Ovary (tissue), 9 donors: ENCODE results near the gene MORC2. TPM values are rescaled to one million over a fixed set of nuclear protein-coding genes. Genes with fewer than 3 reads are reported as not detected.

Source experiments
- DNase-seq, 5 donors: peaks; one replicate each; pipeline ENCODE4 v3.0.0-alpha.2; 2019 to 2020
- H3K27ac ChIP-seq, 2 donors: fragments of 200-600 bp; one replicate each; pipeline versions ENCODE4 v1.5.1 to v1.8.0; 2019 to 2022
- H3K27me3 ChIP-seq: fragments of 200-600 bp; one replicate; pipeline ENCODE4 v1.8.0; 2022
- H3K36me3 ChIP-seq: fragments of 200-600 bp; sonication (generic); one replicate; pipeline ENCODE4 v1.5.1; 2019
- H3K4me1 ChIP-seq: one replicate; pipeline ENCODE4 v1.8.1; 2013; ENCODE audit warnings: mild to moderate bottlenecking, moderate library complexity; ENCODE audit not compliant: insufficient read depth
- H3K4me3 ChIP-seq: fragments of 200-600 bp; sonication (generic); one replicate; pipeline ENCODE4 v1.5.1; 2017
- H3K9me3 ChIP-seq, 2 donors: fragments of 200-600 bp in 1 of 2; sonication (generic) in 1 of 2; one replicate each; pipeline versions ENCODE4 v1.5.1 to v1.8.1; 2013 to 2019; ENCODE audit warnings: mild to moderate bottlenecking in 1 of 2, moderate library complexity in 1 of 2
- CTCF ChIP-seq, 3 donors: fragments of 450-650 bp in 2 of 3; fragments of 200-600 bp in 1 of 3; IDR thresholded peaks; one replicate each; pipeline versions ENCODE4 v1.5.1 to v1.8.0; 2016 to 2022; ENCODE audit warnings: antibody characterized with exemption in 3 of 3, mild to moderate bottlenecking in 1 of 3
- EP300 ChIP-seq: sonication (generic); formaldehyde crosslinking; IDR thresholded peaks from one replicate; pipeline ENCODE4 v1.6.1; 2017; ENCODE audit warnings: antibody characterized with exemption
- POLR2A ChIP-seq: fragments of 450-650 bp; IDR thresholded peaks from one replicate; pipeline ENCODE4 v1.6.1; 2017; ENCODE audit warnings: antibody characterized with exemption, mild to moderate bottlenecking, moderate library complexity
- WGBS, 3 donors: extraction: QIAGEN DNeasy Blood & Tissue Kit in 1 of 3; methylation state at CpG; one replicate each; pipeline versions ENCODE4 v1.1.5 to v1.1.7; 2013 to 2017; 5-methylcytosine and 5-hydroxymethylcytosine counted together
- intact Hi-C, 4 donors: fragments of 100-400 bp; cut with DNase I; formaldehyde crosslinking; loops; one replicate each; pipeline versions ENCODE4 v1.11.0 to v1.15.1; 2022 to 2023
- polyA plus RNA-seq, 2 donors: library from polyadenylated mRNA; stranded (reverse); fragments of 200-250 nt in 1 of 2; fragments of 350-450 nt in 1 of 2; fragmentation: Illumina TruSeq in 1 of 2; extraction: RNeasy Lipid Tissue Mini Kit (QIAGEN cat#74804) in 1 of 2; gene quantifications; one replicate each; pipeline ENCODE4 v1.2.3, GENCODE V29; 2013 to 2014
- total RNA-seq, 7 donors: library from RNA; depleted of rRNA in 2 of 7; stranded (reverse); fragments of >200 nt in 2 of 7; fragmentation: NEBNext Ultra II Directional in 3 of 7; extraction: Animal tissue kit (Norgen Biotek cat#: 25700) in 3 of 7; gene quantifications; one replicate each; pipeline versions ENCODE4 v1.1.0 to v1.2.4, GENCODE V29; 2016 to 2023
- donor health status: DM: no; HTN: no; CAD: no; lungs with moderate emphysema.
- donor health status: DM: no; HTN: no; CAD: no.
- donor health status: Bipolar disorder and iron deficiency.
- donor health status: DM: yes; HTN: yes; CAD: no.
- donor health status: DM: no; HTN: no; CAD: no.
- donor health status: DM: yes; HTN: yes; CAD: no.

The MORC2 gene
- total and polyA plus RNA-seq, 9 donors: 13.0 to 30.5 (median 22.1) TPM

GRCh38 chr22:30985561-30986208, 17.1 kb upstream of the MORC2 start:
- no peak for DNase-seq
- Histone ChIP-seq H3K27ac (no peak overlapping the region), H3K9me3 (peaks cover 0 to 3% of the 10 kb centered on the region in 2 donors), H3K4me1 (no peaks in the 10 kb centered on the region), H3K27me3 (no peaks in the 10 kb centered on the region), H3K4me3 (no peak overlapping the region), H3K36me3 (no peaks in the 10 kb centered on the region)
- WGBS, 3 donors: 79 to 81% (median 81%) methylated on average over 4 of the region's 4 CpGs
- intact Hi-C loops: no loop called here
- TF ChIP-seq POLR2A (no peak), CTCF (IDR thresholded peaks at IDR 0.05) (no peak), EP300 (no peak)

DNA sequence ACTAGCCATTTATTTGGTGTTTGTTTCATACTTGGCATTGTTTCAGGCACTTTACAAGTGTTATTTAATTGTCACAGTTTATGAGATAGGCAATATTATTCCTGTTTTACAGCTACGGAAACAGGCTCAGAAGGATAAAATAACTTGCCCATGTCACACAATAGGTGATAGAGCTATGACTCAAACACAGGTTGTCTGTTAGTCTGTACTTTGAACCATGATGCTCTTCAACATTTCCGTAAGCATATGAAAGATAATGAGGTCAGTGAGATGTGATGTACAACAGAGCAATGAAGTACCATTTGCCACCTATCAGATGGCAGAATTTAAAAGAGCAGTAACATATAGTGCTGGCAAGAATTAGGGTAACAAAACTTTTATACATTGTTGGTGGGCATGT, 15.7 kb upstream of the MORC2 start:
- no peak for DNase-seq
- intact Hi-C loops: no loop called here
- TF ChIP-seq POLR2A (no peak), EP300 (no peak), CTCF (IDR thresholded peaks at IDR 0.05) (no peak)
- 80 to 87% (median 82%) methylated on average over 2 of the region's 2 CpGs for WGBS, 3 donors
- no peaks in the 10 kb centered on the region for H3K27me3 ChIP-seq
- H3K9me3 ChIP-seq: peaks cover 0 to 3% of the 10 kb centered on the region in 2 donors
- H3K4me1 ChIP-seq: no peaks in the 10 kb centered on the region
- no peaks in the 10 kb centered on the region for H3K36me3 ChIP-seq
- H3K4me3 ChIP-seq: no peak overlapping the region
- H3K27ac ChIP-seq: no peak overlapping the region

- no peaks in the 10 kb centered on the region for H3K4me1 ChIP-seq
Observed at GRCh38 chr22:30982512-30982911, 13.9 kb upstream of the MORC2 start.

GRCh38 chr22:30979932-30980331, 11.4 kb upstream of the MORC2 start:
- intact Hi-C loops: loop anchor here in 1 of 4 donors (10.0 kb wide), 1 partner anchor 55 kb away; no protein-coding TSS in a partner anchor
- Histone ChIP-seq H3K36me3 (no peaks in the 10 kb centered on the region), H3K9me3 (peaks cover 0 to 7% of the 10 kb centered on the region in 2 donors), H3K4me1 (no peaks in the 10 kb centered on the region), H3K27ac (no peak overlapping the region), H3K27me3 (no peaks in the 10 kb centered on the region), H3K4me3 (no peak overlapping the region)
- WGBS, 3 donors: 89 to 95% (median 91%) methylated on average over 3 of the region's 3 CpGs
- no peak for DNase-seq
- no peak for TF ChIP-seq EP300
- no peak for TF ChIP-seq CTCF (IDR thresholded peaks at IDR 0.05)
- TF ChIP-seq POLR2A: no peak

More at GRCh38 chr22:30982512-30982911, 13.9 kb upstream of the MORC2 start:
- Histone ChIP-seq H3K27me3 (no peaks in the 10 kb centered on the region), H3K9me3 (peaks cover 0 to 3% of the 10 kb centered on the region in 2 donors), H3K4me3 (no peak overlapping the region), H3K27ac (no peak overlapping the region), H3K36me3 (no peaks in the 10 kb centered on the region)
- DNase-seq: no peak
- TF ChIP-seq CTCF (IDR thresholded peaks at IDR 0.05): no peak
- no peak for TF ChIP-seq POLR2A
- no peak for TF ChIP-seq EP300
- 87 to 89% (median 89%) methylated on average over 2 of the region's 2 CpGs for WGBS, 3 donors
- intact Hi-C loops: no loop called here
